ENCODE results near the gene CAPZB.
A peak's percentile ranks its signal among the peaks of the same experiment; 100 is the strongest.
"Not testable (repeated sequence)": the region's sequence is repeated elsewhere in the genome, so short reads cannot be mapped to it uniquely, and the experiment has no call there.

Gene CAPZB

DNA sequence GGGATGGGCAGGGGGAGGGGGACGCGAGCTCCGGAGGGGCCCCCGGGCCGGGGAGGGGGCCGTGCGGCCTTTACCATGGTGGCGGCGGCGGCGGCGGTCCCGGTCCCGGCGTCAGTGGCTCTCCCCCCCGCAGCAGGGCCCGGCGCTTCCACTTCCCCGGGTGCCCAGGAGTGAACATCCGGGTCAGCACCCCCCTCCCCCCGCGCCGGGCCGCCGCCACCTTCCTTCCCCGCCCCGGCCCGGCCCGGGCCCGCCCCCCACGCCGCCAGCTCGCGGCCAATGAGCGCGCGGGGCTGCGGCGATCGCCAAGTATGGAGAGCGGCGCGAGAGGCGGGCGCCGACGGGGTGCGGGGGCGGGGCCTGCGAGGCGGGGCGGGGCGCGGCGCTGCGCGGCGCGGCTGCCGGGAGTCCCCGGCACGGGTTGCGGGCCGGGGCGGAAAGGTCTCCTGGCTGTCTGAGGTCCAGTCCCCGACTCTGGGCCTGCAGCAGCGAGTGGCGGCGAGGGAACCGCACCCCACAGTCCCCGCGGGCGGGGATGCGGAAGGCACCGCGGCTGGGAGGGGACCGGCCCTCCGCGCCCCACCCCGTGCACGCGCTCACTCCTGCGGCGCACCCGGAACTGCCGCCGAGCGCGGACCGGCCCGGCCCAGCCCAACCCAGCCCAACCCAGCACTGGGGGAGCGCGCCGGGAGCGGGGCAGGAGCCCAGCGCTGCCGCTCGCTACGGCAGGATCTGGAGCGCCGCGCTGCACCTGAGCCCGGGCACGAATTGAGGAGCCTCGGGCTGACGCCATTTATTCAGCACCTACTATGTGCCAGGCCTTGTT lies at the start of gene CAPZB:
Gene CAPZB (minus strand): TSS at position 178 of the 826 bp plus-strand sequence. CDS start 101 bp downstream, at position 77.
- peak; percentile 88 for DNase-seq

DNA sequence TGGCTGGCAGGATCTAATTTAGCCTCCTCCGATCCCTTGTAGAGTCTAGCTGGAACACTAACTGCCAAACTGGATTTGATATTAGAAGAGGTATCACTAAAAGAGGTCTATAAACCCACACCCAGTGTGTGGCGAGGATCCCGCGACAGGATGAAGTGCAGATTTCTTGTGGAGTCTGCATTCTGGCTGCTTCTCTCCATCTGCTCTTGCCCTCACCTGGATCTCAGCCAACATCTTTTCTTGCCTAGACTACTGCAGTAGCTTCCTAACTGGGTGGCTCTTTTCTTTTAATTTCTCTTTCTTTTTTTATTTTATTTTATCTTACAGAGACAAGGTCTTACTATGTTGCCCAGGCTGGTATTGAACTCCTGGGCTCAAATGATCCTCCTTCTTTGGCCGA lies 48.9 kb upstream of the CAPZB start:
- DNase-seq: no peak

DNA sequence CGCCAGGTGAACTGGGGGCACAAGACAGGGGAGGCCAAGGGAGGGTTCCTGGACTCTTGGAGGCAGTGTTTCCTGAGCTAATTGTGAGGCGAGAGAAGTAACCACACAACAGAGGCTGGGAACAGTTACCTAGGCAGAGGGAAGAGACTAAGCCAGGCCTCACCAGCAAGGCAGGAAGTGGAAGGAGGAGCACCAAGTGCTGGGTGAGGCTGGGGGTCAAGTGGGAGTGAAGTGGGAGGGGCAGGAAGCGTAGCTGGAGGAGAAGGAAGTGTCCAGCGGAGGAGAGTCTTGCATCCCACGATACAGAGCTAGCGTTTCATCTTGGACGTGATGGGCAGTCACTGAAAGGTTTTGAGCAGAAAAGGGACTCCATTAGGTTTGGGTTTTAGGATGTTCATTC lies 48.3 kb upstream of the CAPZB start:
- DNase-seq: no peak

DNA sequence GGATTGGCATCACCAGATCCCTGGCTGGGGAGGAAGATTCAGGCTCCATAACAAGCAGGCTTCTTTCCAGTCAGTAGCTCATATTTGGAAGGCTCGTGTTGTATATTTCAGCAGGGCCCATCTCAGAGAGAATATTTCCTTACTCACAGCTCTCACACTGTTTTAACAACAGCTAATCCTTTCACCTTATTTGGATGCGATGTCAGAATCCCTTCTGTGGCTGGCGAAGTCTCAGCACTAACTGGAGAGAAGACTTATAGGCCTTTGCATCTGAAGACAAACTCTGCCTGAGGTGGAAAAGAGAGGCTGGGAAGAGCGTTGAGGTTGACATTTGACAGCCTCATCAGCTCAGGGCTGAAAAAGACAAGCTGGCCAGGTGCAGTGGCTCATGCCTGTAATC lies 47.2 kb upstream of the CAPZB start:
- DNase-seq: no peak

DNA sequence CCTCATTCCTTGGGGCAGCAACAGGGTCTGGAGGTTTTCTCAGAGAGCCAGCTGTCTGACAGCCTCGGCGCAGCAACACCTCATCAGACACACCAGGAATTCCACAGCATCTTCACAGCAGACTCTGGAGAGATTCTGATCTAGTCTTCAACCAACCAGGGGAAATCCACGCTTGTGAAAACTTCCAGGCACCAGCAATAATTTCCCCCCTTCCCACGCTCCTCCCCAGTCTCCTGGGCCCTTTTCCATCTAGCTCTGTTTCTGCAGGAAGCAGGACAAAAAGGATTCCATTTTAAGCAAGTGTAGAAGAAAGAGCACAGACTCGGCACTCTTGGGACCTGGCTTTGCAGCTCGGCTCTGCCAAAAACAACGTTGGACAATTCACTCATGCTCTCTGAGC lies 44.3 kb upstream of the CAPZB start:
- DNase-seq: no peak

DNA sequence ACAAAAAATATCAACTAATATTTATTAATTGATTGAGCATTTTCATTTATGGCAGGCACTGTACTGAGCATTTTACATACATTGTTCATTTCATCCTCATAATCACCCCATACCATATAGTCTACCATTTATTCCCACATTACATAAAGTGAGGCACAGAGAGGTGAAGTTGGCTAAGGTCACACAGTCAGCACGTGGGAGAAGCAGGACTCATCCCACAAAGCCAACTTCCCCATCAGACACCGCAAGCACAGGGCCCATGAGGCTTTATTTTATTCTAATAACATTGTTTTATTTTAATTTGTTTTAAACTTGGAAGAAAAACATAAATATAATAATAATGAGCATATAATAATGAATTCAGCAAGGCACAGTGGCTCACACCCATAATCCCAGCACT lies 43.1 kb upstream of the CAPZB start:
- no peak for DNase-seq

DNA sequence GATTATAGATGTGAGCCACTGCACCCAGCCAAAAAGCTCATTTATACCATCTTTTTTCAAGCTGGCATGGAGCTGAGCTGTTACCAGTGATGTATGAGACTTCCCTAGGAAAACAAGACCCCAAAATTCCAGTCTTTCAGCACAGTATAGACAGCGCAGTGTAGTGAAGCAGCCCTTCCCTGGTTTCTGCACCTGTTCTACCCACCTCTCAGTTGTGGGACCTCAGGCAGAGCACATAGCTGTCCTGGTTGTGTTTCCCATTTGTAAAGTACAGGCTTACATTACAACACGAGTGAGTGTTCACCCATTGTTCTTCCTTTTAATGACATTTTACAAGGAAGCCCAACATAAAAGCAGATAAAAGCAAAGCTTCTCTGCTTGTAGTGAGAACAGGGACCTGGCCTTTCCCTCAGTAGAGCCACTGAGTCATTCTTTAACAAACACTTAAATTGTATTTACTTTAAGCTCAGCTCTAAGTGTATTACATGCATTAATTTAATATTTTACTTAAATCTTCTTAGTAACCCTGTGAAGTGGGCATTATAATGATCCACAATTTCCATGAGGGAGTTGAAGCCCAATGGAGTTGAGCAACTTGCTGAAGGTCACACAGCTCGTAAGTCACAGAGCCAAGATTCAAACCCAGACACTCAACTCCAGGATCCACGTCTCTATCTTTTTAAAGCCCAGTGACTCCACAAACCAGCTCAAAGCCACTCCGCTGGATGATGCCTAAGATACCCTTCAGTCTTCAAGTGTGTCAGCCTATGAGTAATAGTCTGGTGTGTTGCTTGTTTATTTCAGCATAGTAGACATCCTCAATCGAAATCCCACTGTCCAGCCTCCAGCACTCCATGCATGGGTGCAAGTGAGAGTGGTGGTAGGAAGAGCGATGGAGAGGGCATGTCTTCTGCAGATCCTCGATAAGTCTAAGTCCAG lies 40.5 kb upstream of the CAPZB start:
- DNase-seq: no peak

DNA sequence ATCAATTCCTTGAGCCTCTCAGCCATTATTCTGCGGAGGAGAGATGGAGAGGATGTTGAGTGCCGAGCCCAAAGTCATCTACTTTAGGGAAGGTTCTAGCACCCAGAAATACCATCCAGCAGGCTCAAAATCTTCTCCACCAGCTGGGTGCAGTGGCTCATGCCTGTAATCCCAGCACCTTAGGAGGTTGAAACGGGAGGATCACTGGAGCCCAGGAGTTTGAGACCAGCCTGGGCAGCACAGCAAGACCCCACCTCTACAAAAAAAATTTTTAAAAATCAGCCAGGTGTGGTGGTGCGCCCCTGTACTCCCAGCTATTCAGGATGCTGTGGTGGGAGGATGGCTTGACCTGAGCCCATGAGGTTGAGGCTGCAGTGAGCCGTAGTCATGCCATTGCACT lies 39.5 kb upstream of the CAPZB start:
- no peak for DNase-seq

DNA sequence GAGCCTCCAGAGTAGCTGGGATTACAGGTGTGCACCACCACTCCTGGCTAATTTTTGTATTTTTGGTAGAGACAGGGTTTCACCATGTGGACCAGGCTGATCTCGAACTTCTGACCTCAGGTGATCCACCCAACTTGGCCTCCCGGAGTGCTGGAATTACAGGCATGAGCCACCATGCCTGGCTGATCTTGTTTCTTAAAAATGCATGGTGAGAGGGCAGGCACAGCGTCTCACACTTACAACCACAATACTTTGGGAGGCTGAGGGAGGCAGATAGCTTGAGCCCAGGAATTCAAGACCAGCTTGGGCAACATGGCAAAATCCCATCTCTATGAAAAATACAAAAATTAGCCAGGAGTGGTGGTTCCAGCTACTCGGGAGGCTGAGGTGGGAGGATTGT lies 37.2 kb upstream of the CAPZB start:
- not testable (repeated sequence) for DNase-seq

DNA sequence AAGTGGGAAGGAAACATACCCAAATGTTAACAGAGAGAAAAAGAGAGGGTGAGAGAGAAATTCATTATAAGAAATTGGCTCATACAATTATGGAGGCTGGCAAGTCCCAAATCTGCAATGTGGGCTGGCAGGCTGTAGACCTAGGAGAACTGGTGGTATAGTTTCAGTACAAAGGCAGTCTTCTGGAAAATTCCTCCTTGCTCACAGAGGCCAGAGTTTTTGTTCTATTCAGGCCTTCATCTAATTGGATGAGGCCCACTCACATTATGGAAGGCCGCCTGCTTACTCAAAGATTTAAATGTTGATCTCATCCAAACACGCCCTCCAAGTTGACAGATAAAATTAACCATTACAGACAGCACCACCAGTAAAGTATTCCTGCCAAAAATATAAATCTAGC lies 36.1 kb upstream of the CAPZB start:
- no peak for DNase-seq

DNA sequence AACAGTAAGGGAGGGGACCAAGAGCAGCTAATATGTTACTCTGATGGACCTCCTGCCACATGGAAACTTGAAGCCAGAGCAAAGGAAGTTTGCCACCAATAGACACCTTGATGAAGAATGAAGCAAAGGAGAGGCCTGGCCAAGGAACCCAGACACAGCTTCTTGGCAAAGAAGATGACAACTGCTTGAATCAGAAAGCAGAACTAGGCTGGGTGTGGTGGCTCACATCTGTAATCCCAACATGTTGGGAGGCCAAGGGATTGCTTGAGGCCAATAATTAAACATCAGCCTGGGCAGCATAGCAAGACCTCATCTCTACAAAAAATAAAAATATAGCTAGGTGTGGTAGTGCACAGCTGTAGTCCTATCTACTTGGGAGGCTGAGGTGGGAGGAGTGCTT lies 31.7 kb upstream of the CAPZB start:
- DNase-seq: no peak

DNA sequence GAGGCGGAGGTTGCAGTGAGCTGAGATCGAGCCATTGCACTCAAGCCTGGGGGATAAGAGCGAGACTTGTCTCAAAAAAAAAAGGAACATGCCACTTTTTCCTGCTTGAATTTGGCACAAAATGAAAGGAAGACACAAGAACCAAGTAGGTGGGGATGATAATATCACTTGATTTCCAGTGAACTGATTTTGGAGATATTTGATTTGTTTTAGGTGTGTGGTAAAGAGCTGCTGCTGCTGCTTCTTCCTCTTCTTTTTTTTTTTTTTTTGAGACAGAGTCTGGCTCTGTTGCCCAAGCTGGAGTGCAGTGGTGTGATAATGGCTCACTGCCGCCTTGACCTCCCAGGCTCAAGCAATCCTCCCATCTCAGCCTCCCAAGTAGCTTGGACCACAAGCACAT lies 29.9 kb upstream of the CAPZB start:
- DNase-seq: no peak

DNA sequence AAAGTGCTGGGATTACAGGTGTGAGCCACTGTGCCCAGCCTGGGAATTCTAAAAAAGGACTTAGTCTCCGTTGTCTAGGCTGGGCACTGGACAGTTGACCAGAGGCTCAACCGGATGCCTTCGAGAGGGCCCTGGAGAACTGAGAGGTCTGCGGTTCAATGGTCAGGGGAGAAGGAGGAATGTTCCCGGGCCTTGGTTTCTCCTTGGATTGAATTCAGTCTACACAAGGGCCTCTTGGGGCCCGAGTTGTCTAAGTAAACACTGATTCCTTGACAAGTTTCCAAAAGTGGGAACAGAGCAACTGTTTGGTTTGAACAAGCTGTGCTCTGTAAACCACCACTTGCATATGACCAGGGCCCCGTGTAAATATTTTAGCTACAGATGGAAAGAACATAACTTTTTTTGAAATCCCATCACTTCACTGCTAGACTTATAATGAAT lies 29.1 kb upstream of the CAPZB start:
- DNase-seq: no peak

DNA sequence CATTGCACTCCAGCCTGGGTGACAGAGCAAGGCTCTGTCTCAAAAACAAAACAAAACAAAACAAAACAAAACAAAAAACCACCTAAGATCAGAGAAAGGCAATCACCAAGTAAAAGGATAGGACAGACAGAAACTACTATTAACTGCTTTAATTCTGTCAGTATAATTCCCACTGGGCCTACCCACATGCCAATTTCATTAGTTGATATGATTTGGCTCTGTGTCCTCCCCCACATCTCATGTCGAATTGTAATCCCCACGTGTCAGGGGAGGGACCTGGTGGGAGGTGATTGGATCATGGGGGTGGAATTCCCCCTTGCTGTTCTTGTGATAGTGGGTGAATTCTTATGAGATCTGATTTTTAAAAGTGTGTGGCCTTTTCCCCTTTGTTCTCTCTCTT lies 27.2 kb upstream of the CAPZB start:
- DNase-seq: no peak

DNA sequence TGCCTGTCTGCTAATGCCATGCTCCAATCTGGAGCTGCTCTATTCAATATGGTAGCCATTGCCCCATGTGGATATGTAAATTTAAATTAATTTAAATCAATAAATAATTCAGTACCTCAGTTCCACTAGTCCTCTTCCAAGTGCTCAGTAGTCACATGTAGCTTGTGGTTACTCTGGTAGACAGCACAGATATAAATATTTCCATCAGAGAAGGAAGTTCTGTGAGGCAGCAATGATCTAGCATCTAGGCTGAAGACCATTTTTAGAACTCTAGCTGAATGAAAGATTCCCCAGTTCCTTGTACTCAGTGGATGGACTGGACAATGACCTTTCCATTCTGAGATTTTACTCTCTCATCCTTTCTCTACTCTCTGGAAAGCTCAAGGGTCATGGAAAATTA lies 25.8 kb upstream of the CAPZB start:
- no peak for DNase-seq

DNA sequence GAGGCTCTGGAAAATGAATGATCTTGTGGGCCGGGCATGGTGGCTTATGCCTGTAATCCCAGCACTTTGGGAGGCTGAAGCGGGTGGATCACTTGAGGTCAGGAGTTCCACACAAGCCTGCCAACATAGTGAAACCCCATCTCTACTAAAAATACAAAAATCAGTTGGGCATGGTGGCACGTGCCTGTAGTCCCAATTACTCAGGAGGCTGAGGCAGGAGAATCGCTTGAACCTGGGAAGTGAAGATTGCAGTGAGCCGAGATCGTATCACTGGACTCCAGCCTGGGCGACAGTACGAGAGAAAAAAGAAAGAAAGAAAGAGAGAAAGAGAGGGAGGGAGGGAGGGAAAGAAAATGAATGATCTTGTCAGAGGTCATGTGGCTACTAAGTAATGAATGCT lies 24.3 kb upstream of the CAPZB start:
- DNase-seq: not testable (repeated sequence)

DNA sequence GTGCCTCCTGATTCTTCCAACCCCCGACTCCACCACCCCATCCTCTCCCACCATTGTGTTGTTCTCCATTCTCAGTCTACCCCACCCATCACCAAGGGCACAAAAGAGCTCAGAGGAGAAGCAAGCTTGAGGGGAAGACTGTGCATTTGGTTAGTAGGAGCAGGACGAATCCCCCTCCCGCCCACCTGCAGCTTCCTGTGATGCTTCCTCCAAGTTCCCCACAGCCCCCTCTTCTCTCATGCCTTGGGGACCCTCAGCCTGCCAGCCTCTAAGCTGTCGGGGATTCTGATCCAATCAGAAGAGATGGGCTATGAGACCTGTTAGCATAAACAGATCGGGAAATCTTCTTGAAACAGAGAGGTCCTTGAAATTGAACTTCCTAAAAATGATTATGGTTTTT lies 22.2 kb upstream of the CAPZB start:
- DNase-seq: no peak

DNA sequence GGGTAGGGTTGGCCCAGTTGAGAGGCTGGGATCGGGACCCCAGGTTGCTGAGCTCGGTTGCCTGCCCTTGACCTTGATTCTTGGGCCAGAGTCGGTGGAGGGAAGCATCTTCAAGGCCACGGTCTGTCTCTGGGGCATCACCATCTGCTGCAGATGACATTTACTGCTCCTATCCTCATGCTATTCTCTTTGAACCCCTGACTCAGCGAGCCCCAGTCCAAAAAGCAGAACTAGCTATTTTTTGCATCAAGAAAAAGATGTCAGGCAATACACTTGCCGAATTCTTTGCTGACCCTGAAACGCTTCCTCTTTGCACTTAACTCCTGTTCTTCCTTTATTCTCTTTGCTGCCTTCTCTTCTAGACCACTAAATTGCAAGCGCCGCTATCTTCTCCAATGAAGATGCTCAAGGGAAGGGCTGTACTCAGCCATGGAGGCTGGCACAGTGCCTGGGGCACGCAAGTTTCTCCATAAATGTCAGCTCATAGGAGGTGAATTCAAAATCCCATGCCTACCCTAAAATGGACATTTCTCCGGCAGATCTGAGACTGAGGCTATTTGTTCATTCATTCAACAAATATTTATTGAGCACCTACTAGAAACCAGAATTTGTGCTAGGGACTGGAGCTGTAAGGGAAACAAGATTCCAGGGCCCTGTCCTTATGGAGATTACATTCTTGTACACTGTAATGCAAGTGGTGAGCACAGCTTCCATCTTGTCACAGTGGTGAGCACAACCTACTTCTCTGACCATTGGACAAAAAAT lies 20.5 kb upstream of the CAPZB start:
- no peak for DNase-seq

DNA sequence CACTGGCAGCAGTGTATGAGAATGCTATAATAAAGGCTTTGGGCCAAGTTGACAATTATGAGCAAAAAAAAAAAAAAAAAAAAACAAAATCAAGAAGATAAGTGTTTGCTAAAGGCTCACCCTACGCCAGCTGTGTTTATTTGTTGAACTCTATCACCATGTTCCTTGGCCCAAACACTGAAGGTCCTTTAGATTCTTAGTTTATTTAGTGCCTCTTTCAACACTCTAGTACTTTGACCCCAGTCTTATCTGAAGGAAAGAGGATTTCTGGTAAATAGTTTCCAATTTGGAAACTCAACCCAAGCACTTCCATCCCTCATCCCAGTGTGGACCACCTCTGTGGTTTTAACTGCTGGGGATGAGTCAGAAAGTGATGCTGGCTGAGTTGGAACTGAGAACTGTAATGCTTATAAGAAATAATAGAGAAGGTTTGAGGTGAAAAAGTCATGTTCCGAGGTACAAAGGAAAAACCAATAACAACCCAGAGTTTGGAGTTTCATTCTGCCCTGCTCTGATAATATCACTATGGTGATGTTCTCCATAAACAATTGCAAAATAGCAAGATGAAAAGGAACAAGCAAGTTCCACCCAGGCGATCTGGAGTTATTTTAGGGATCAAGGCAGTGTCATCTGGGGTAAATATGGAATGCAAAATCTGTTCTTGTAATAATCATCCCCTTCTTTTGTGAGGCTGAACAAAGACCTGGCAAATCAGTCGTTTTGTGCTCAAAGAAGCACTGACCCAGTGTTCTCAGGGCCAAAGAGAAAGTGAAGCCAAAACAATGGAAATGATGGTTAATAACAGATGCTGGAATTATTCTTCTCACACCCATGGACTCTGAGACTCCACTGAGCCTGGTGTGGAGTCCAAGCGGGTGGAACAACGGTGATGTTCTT lies 19.7 kb upstream of the CAPZB start:
- no peak for DNase-seq

DNA sequence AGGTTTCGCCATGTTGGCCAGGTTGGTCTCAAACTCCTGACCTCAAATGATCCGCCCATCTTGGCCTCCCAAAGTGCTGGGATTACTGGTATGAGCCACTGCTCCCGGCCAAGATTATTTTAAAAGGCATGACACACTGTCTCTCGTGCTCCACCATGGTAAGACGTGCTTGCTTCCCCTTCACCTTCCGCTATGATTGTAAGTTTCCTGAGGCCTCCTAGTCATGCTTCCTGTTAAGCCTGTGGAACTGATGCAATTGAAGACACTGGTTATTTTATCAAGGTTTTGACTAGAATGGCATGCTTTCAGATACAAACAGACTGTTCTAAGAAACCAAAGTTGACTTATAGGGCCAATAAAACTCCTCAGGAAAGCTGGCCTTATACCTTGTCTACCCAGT lies 16.9 kb upstream of the CAPZB start:
- not testable (repeated sequence) for DNase-seq

DNA sequence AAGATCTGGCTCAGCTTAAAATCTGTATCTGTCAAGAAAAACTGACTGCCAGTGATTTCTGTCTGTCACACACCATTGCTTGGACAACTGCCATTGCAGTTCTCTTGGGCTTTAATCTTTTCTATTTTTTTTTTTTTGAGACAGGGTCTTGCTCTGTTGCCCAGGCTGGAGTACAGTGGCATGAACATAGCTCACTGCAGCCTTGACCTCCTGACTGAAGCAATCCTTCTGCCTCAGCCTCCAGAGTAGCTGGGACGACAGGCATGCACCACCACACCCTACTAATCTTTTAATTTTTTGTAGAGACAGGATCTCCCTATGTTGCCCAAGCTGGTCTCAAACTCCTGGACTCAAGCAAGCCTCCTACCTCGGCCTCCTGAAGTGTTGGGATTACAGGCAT lies 14.5 kb upstream of the CAPZB start:
- DNase-seq: not testable (repeated sequence)

DNA sequence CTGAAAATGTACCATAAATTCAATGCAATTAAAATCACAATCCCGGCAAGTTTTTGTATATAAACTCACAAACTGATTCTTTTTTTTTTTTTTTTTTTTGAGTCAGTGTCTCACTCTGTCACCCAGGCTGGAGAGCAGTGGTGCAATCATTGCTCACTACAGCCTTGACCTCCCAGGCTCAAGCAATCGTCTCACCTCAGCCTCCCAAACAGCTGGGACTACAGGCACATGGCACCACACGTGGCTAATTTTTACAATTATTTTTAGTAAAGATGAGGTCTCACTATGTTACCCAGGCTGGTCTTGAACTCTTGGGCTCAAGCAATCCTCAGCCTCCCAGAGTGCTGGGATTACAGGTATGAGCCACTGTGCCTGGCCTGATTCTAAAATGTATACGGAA lies 12.1 kb upstream of the CAPZB start:
- DNase-seq: not testable (repeated sequence)
